Keratinocyte (primary cell): Measurements from ENCODE around the gene TRAF3IP1. TPM values are rescaled to one million over a fixed set of nuclear protein-coding genes. Genes with fewer than 3 reads are reported as not detected.

Experiments
- DNase-seq: peaks from one replicate; pipeline ENCODE4 v3.0.0-alpha.2; 2011; ENCODE audit warnings: low read depth, missing footprints, low spot score
- FAIRE-seq: peaks from 2 replicates; lab custom pipeline; 2011; peaks lifted over from hg19 to GRCh38; lab: Jason Lieb, UNC
- H2AFZ ChIP-seq: 2 replicates; pipeline ENCODE4 v1.6.0; 2012; ENCODE audit warnings: low read length, control low read depth, inconsistent platforms; ENCODE audit not compliant: control insufficient read depth
- H3K27ac ChIP-seq: 2 replicates; pipeline ENCODE4 v1.5.1; 2011; ENCODE audit warnings: low read length; ENCODE audit not compliant: control insufficient read depth, insufficient read depth
- H3K27me3 ChIP-seq: 3 replicates; pipeline ENCODE4 v1.6.0; 2011; ENCODE audit warnings: low read length; ENCODE audit not compliant: control insufficient read depth, insufficient read depth; ENCODE audit errors: extremely low read depth
- H3K36me3 ChIP-seq, 2 experiments: 2 replicates in 1 of 2; 3 replicates in 1 of 2; pipeline ENCODE4 v1.5.1; 2011; ENCODE audit warnings: low read length in 2 of 2, mild to moderate bottlenecking in 1 of 2; ENCODE audit not compliant: control insufficient read depth in 2 of 2, insufficient read depth in 2 of 2; ENCODE audit errors: extremely low read depth in 1 of 2
- H3K4me1 ChIP-seq: 3 replicates; pipeline ENCODE4 v1.5.1; 2011; ENCODE audit warnings: low read length; ENCODE audit not compliant: control insufficient read depth, insufficient read depth; ENCODE audit errors: extremely low read depth
- H3K4me2 ChIP-seq: 3 replicates; pipeline ENCODE4 v1.6.0; 2011; ENCODE audit warnings: low read depth, low read length; ENCODE audit not compliant: control insufficient read depth, insufficient read depth; ENCODE audit errors: extremely low read depth
- H3K4me3 ChIP-seq, 3 experiments: fragments of 200-600 bp in 1 of 3; sonication (generic) in 1 of 3; 2 replicates in 2 of 3; 3 replicates in 1 of 3; pipeline ENCODE4 v1.5.1; 2011 to 2016; ENCODE audit warnings: low read length in 3 of 3, mild to moderate bottlenecking in 3 of 3, control low read depth in 2 of 3, inconsistent platforms in 1 of 3, low read depth in 1 of 3, mixed read lengths in 1 of 3, mixed run types in 1 of 3, moderate library complexity in 1 of 3; ENCODE audit not compliant: control insufficient read depth in 2 of 3, insufficient read depth in 2 of 3; ENCODE audit errors: extremely low read depth in 1 of 3
- H3K79me2 ChIP-seq: 2 replicates; pipeline ENCODE4 v1.6.0; 2012; ENCODE audit warnings: low read length; ENCODE audit not compliant: control insufficient read depth, insufficient read depth
- H3K9ac ChIP-seq: 3 replicates; pipeline ENCODE4 v1.6.0; 2011; ENCODE audit warnings: low read length; ENCODE audit not compliant: control insufficient read depth, insufficient read depth; ENCODE audit errors: extremely low read depth
- H3K9me1 ChIP-seq: 3 replicates; pipeline ENCODE4 v1.6.0; 2011; ENCODE audit warnings: low read length; ENCODE audit not compliant: control insufficient read depth, insufficient read depth; ENCODE audit errors: extremely low read depth
- H3K9me3 ChIP-seq: 2 replicates; pipeline ENCODE4 v1.5.1; 2012; ENCODE audit warnings: low read depth, low read length; ENCODE audit not compliant: control insufficient read depth
- H4K20me1 ChIP-seq: 3 replicates; pipeline ENCODE4 v1.6.0; 2011; ENCODE audit warnings: low read length; ENCODE audit not compliant: control insufficient read depth, insufficient read depth; ENCODE audit errors: extremely low read depth
- EZH2 ChIP-seq: IDR thresholded peaks from one replicate; pipeline ENCODE4 v1.6.1; 2012; ENCODE audit warnings: inconsistent platforms, mild to moderate bottlenecking, low read length, moderate library complexity
- dilution Hi-C: fragments of 300-500 bp; cut with MboI; formaldehyde crosslinking; loops from one replicate; pipeline ENCODE4 v1.7.0; 2020; ENCODE audit warnings: low sequenced_read_pairs; ENCODE audit not compliant: extremely low pct_ligation_motif_present
- polyA plus RNA-seq, 5 experiments: library from polyadenylated mRNA; depleted of rRNA in 3 of 5; stranded (reverse) in 3 of 5; stranded (forward) in 1 of 5; unstranded in 1 of 5; fragments of >200 nt; gene quantifications; 1 replicate in 1 of 5; 2 replicates in 3 of 5; 3 replicates in 1 of 5; pipeline versions ENCODE4 v1.2.1 to v1.2.3, GENCODE V29; 2011 to 2012; ENCODE audit warnings: missing spikeins in 2 of 5, low read depth in 1 of 5, low replicate concordance in 1 of 5
- TF ChIP-seq, protein P1 (sequence below), 3 experiments: IDR thresholded peaks in 1 of 3; conservative IDR thresholded peaks in 1 of 3; optimal IDR thresholded peaks in 1 of 3; 2 replicates in 2 of 3; 3 replicates in 1 of 3; pipeline versions ENCODE3 to v1.5.1; 2011; ENCODE audit warnings: low read length in 3 of 3, mild to moderate bottlenecking in 3 of 3, moderate library complexity in 2 of 3, control low read depth in 1 of 3, inconsistent platforms in 1 of 3; ENCODE audit not compliant: insufficient read depth in 2 of 3; ENCODE audit errors: extremely low read depth in 1 of 3

The TRAF3IP1 gene
- polyA plus RNA-seq, 1 donor (not counting 4 experiments of a cell fraction or from before 2014, with no cell fraction given) = 7.0 TPM

DNA sequence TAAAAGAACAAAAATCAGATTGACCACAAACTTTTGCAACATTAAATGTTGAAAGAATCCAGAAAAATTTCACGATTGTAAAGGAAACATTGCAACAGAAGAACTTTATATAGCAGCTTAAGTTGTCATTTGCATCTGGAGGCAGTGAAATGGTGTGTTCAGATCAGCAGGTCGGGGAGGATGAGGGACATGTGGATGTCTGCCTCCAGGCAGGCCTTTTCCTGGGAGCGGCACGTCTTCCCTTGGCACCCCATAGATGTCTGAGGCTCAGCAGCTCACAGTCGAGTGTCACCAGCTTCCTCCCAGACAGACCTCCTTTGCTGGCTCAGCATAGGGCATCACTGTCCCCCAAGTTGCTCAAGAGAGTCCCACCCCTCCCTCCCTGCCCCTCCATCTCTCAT lies 62.1 kb downstream of the TRAF3IP1 start:
- no peaks in the 10 kb centered on the region for H3K27me3 ChIP-seq
- H3K4me1 ChIP-seq = peaks cover 24% of the 10 kb centered on the region
- H3K36me3 ChIP-seq = peaks cover 0 to 3% of the 10 kb centered on the region in 2 experiments
- H3K4me3 ChIP-seq = no peak overlapping the region
- H3K27ac ChIP-seq = no peak overlapping the region
- H4K20me1 ChIP-seq = no peaks in the 10 kb centered on the region
- DNase-seq (no peak), FAIRE-seq (no peak)
- no peak overlapping the region for H3K4me2 ChIP-seq
- TF ChIP-seq, protein P1, sequence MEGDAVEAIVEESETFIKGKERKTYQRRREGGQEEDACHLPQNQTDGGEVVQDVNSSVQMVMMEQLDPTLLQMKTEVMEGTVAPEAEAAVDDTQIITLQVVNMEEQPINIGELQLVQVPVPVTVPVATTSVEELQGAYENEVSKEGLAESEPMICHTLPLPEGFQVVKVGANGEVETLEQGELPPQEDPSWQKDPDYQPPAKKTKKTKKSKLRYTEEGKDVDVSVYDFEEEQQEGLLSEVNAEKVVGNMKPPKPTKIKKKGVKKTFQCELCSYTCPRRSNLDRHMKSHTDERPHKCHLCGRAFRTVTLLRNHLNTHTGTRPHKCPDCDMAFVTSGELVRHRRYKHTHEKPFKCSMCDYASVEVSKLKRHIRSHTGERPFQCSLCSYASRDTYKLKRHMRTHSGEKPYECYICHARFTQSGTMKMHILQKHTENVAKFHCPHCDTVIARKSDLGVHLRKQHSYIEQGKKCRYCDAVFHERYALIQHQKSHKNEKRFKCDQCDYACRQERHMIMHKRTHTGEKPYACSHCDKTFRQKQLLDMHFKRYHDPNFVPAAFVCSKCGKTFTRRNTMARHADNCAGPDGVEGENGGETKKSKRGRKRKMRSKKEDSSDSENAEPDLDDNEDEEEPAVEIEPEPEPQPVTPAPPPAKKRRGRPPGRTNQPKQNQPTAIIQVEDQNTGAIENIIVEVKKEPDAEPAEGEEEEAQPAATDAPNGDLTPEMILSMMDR (optimal IDR thresholded peaks at IDR 0.05 in 1 of 3, IDR thresholded peaks at IDR 0.05 in 1 of 3, conservative IDR thresholded peaks at IDR 0.05 in 1 of 3; ENCODE audit: extremely low read depth in 1 of 3, insufficient read depth in 2 of 3, low read length in 3 of 3) = no peak
- no peak for TF ChIP-seq EZH2
- dilution Hi-C loops = no loop called here
- H3K9me1 ChIP-seq = no peaks in the 10 kb centered on the region
- no peaks in the 10 kb centered on the region for H3K79me2 ChIP-seq
- no peak overlapping the region for H3K9ac ChIP-seq
- H2AFZ ChIP-seq = no peak overlapping the region
- no peaks in the 10 kb centered on the region for H3K9me3 ChIP-seq

DNA sequence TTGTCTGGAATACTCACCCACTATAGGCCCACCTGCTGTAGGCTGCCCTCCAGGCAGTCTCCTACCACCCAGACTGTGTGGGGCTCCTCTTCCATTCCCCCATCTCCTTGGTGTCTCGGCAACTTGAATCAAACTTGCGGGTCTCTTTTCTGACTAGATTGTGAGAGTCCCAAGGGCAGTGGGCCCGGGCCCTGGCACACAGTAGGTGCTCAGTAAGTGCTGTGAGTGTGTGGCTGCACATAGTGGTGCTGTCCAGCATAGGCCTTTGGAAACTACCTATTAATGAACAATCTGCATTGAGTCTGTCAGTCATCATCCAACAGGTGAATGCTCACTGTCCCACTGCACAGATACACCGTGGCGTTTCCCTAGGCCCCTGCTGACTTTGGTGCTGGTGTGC lies 62.8 kb downstream of the TRAF3IP1 start:
- Histone ChIP-seq H3K9ac (no peak overlapping the region), H4K20me1 (no peaks in the 10 kb centered on the region), H3K36me3 (peaks cover 0 to 3% of the 10 kb centered on the region in 2 experiments), H3K4me1 (peaks cover 24% of the 10 kb centered on the region), H3K9me3 (no peaks in the 10 kb centered on the region), H3K4me3 (no peak overlapping the region), H3K79me2 (no peaks in the 10 kb centered on the region), H3K27me3 (no peaks in the 10 kb centered on the region), H3K9me1 (no peaks in the 10 kb centered on the region), H2AFZ (no peak overlapping the region), H3K4me2 (no peak overlapping the region), H3K27ac (no peak overlapping the region)
- DNase-seq (no peak), FAIRE-seq (no peak)
- TF ChIP-seq, protein P1 (optimal IDR thresholded peaks at IDR 0.05 in 1 of 3, IDR thresholded peaks at IDR 0.05 in 1 of 3, conservative IDR thresholded peaks at IDR 0.05 in 1 of 3; ENCODE audit: extremely low read depth in 1 of 3, insufficient read depth in 2 of 3, low read length in 3 of 3) = no peak
- TF ChIP-seq EZH2 = no peak
- dilution Hi-C loops = no loop called here
